Heart left ventricle (tissue), 13 donors: ENCODE measurements around the gene CBFA2T3.

ENCODE experiments used
- POLR2A ChIP-seq, 2 donors: fragments of 450-650 bp; IDR thresholded peaks; one replicate each; pipeline ENCODE4 v1.6.1; 2017; ENCODE audit warnings: antibody characterized with exemption in 2 of 2, mild to moderate bottlenecking in 2 of 2, moderate library complexity in 2 of 2
- TF ChIP-seq, protein P1 (sequence below), 12 donors: fragments of 200-600 bp; sonication (generic) in 4 of 12; IDR thresholded peaks; one replicate each; pipeline versions ENCODE4 v1.5.0 to v1.8.0; 2018 to 2022; ENCODE audit warnings: antibody characterized with exemption in 12 of 12, mild to moderate bottlenecking in 5 of 12
- donor health status: ischemic (EF 13 %, LVEDD 7.1; RV severe dilation, severe dysfunction).
- donor health status: DM: no; HTN: yes; CAD: no.
- donor health status: DM: no; HTN: no; CAD: no.
- donor health status: ischemic (EF 25% LVEDD 6.9; RV normal size, moderate dysfunction).
- donor health status: ischemic (EF 25% LVEDD 5.7; RV mildly dilated, moderate dysfunction).
- donor health status: ischemic (EF 35%, LVEDD 5.7; RV mildly dilated, moderate dysfunction).
- donor health status: nonischemic (EF 11% LVEDD 7.7; RV severe dilation, severe dysfunction).
- donor health status: DM: yes; HTN: yes; CAD: no.
- donor health status: PGD.
- donor health status: ischemic (EF 29% LVEDD 5.4; RV normal size, mild dysfunction).
- donor health status: nonischemic (EF 23%, LVEDD 6.1; RV moderate dilation, normal function).

DNA sequence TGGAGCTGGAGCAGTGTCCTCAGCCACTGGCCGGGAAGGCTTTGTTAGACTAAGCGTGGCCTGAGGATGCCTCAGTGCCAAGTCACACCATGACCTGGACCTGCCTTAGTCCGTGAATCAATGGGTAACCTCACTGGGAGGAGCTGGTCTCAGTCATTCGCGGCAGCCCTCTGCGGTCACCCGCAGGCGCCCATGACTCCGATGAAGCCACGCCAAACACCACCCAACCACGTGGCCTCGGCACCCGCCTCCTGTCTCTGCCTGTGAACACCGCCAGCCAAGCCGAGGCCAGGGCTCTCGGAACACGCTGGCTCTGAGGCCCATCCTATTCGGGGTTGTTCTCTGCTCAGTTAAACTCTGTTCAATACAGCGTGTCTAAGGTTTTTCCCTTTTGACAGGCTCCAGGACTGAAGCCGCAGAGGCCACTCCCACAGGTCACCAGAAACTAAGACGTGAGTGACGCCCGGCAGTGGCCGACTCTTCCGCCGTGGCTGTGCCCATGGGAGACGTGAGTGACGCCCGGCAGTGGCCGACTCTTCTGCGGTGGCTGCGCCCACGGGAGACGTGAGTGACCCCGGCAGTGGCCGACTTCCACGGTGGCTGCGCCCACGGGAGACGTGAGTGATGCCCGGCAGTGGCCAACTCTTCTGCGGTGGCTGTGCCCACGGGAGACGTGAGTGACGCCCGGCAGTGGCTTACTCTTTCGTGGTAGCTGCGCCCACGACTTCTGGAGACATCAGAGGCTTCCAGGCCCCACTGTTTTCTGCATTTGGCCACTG, 93.7 kb downstream of the CBFA2T3 start:
- no peak for TF ChIP-seq POLR2A (IDR thresholded peaks at IDR 0.05)
- TF ChIP-seq, protein P1, sequence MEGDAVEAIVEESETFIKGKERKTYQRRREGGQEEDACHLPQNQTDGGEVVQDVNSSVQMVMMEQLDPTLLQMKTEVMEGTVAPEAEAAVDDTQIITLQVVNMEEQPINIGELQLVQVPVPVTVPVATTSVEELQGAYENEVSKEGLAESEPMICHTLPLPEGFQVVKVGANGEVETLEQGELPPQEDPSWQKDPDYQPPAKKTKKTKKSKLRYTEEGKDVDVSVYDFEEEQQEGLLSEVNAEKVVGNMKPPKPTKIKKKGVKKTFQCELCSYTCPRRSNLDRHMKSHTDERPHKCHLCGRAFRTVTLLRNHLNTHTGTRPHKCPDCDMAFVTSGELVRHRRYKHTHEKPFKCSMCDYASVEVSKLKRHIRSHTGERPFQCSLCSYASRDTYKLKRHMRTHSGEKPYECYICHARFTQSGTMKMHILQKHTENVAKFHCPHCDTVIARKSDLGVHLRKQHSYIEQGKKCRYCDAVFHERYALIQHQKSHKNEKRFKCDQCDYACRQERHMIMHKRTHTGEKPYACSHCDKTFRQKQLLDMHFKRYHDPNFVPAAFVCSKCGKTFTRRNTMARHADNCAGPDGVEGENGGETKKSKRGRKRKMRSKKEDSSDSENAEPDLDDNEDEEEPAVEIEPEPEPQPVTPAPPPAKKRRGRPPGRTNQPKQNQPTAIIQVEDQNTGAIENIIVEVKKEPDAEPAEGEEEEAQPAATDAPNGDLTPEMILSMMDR (IDR thresholded peaks at IDR 0.05) = no peak
